Measurements from ENCODE around the gene CHAD. TPM values are rescaled to one million over a fixed set of nuclear protein-coding genes. Genes with fewer than 3 reads are reported as not detected.
"Not testable (repeated sequence)": the region's sequence is repeated elsewhere in the genome, so short reads cannot be mapped to it uniquely, and the experiment has no call there.

The CHAD gene
- polyA plus RNA-seq, 1 experiment = not detected

- H3K27me3 ChIP-seq (ENCODE audit: control insufficient read depth, insufficient read depth, low read length) = peaks cover 2% of the 10 kb centered on the region; the same call in 1 of the 2 replicates
- ChIA-PET CTCF (interaction anchor here (0.6 to 2.6 kb wide), 6 partner anchors 9 to 242 kb away, joined by 3 to 19 read pairs (median 4); partner anchors contain the start of genes CHAD and LRRC59), POLR2A (no interaction called here)
- no peak for DNase-seq (ENCODE audit: low read depth)
- no peak overlapping the region for H3K4me3 ChIP-seq (ENCODE audit: low read depth, low read length)
- no peak for TF ChIP-seq CTCF (IDR thresholded peaks at IDR 0.05; ENCODE audit: insufficient read depth, low read depth, low read length)
- no peaks in the 10 kb centered on the region; the same call in 1 of the 2 replicates for H3K36me3 ChIP-seq (ENCODE audit: control insufficient read depth, insufficient read depth, low read length)
These were observed 8.1 kb upstream of the CHAD start for GRCh38 chr17:50476545-50477315.

DNA sequence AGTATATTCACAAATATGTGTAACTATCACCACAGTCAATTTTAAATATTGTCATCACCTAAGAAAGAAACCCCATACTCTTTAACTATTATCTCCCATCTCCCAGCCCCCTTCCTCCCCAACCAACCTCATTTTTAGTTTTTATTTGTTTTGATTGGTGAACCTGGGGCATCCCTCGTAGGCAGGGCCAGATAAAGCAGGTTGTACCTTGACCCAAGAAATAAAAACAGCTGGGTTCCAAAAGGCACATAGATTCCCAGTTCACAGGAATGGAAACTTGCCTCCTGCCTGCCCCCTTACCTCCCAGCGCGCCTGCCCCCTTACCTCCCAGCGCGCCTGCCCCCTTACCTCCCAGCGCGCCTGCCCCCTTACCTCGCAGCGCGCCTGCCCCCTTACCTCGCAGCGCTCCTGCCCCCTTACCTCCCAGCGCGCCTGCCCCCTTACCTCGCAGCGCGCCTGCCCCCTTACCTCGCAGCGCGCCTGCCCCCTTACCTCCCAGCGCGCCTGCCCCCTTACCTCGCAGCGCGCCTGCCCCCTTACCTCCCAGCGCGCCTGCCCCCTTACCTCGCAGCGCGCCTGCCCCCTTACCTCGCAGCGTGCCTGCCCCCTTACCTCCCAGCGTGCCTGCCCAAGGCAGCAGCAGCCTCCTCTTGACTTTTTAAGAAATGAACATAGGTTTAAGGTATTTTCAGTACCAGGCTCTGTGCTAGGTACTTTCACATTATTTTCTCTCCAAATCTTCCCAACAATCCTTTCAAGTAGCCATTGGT, 7.3 kb upstream of the CHAD start:
- H3K27me3 ChIP-seq (ENCODE audit: control insufficient read depth, insufficient read depth, low read length) = not testable (repeated sequence)
- CTCF ChIA-PET = interaction anchor here (0.6 to 1.4 kb wide), 4 partner anchors 22 to 242 kb away, joined by 3 to 6 read pairs (median 3); partner anchors contain the start of gene LRRC59

GRCh38 chr17:50475362-50475761, 6.7 kb upstream of the CHAD start:
- Histone ChIP-seq H3K27me3 (ENCODE audit: control insufficient read depth, insufficient read depth, low read length) (peaks cover 2% of the 10 kb centered on the region; the same call in 1 of the 2 replicates), H3K36me3 (ENCODE audit: control insufficient read depth, insufficient read depth, low read length) (no peaks in the 10 kb centered on the region; the same call in 1 of the 2 replicates), H3K4me3 (ENCODE audit: low read depth, low read length) (no peak overlapping the region)
- TF ChIP-seq CTCF (IDR thresholded peaks at IDR 0.05; ENCODE audit: insufficient read depth, low read depth, low read length) = no peak
- ChIA-PET POLR2A (no interaction called here), CTCF (interaction anchor here (1.1 kb wide), 1 partner anchor 22 kb away, joined by 3 read pairs; no protein-coding TSS in a partner anchor)
- no peak for DNase-seq (ENCODE audit: low read depth)

More for the DNA sequence above, 7.3 kb upstream of the CHAD start:
- H3K36me3 ChIP-seq (ENCODE audit: control insufficient read depth, insufficient read depth, low read length); DNase-seq (ENCODE audit: low read depth); H3K4me3 ChIP-seq (ENCODE audit: low read depth, low read length); POLR2A ChIA-PET: not testable (repeated sequence)

DNA sequence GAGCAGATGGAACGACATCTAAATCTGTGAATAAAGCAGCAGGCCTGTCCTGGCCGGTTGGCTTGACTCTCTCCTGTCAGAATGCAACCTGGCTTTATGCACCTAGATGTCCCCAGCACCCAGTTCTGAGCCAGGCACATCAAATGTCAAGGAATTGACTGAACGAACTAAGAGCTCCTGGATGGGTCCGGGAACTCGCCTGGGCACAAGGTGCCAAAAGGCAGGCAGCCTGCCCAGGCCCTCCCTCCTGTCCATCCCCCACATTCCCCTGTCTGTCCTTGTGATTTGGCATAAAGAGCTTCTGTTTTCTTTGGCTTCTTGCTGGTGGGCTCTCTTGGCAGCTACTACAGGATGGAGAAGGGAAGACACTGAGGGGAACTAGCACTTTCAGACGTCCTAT, 5.8 kb upstream of the CHAD start:
- H3K36me3 ChIP-seq (ENCODE audit: control insufficient read depth, insufficient read depth, low read length) = no peaks in the 10 kb centered on the region; the same call in 1 of the 2 replicates
- CTCF ChIA-PET = interaction anchor here (2.0 kb wide), 1 partner anchor 9 kb away, joined by 5 read pairs; no protein-coding TSS in a partner anchor
- no peak for TF ChIP-seq CTCF (IDR thresholded peaks at IDR 0.05; ENCODE audit: insufficient read depth, low read depth, low read length)
- H3K27me3 ChIP-seq (ENCODE audit: control insufficient read depth, insufficient read depth, low read length) = peaks cover 2% of the 10 kb centered on the region; the same call in 1 of the 2 replicates
- no peak overlapping the region for H3K4me3 ChIP-seq (ENCODE audit: low read depth, low read length)
- POLR2A ChIA-PET = no interaction called here
- DNase-seq (ENCODE audit: low read depth) = no peak

DNA sequence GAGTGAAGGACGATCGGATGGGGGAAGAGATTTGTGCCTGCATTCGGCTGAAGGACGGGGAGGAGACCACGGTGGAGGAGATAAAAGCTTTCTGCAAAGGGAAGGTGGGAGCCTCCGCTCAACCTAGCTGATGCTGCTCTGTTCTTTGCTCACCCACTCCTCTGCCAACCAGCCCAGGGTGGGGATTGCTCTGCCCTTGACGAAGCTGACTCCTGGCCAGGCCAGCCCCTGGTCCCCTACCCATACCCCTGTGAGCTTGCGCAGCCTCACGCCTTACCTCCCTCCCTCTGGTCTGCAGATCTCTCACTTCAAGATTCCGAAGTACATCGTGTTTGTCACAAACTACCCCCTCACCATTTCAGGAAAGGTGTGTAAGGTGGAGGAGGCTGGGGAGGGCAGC, 5.2 kb upstream of the CHAD start:
- CTCF ChIA-PET = interaction anchor here (2.0 kb wide), 1 partner anchor 9 kb away, joined by 5 read pairs; no protein-coding TSS in a partner anchor

More for the DNA sequence above, 5.2 kb upstream of the CHAD start:
- Histone ChIP-seq H3K36me3 (ENCODE audit: control insufficient read depth, insufficient read depth, low read length) (no peaks in the 10 kb centered on the region; the same call in 1 of the 2 replicates), H3K27me3 (ENCODE audit: control insufficient read depth, insufficient read depth, low read length) (peaks cover 4% of the 10 kb centered on the region; the same call in 1 of the 2 replicates), H3K4me3 (ENCODE audit: low read depth, low read length) (no peak overlapping the region)
- POLR2A ChIA-PET = no interaction called here
- no peak for DNase-seq (ENCODE audit: low read depth)
- TF ChIP-seq CTCF (IDR thresholded peaks at IDR 0.05; ENCODE audit: insufficient read depth, low read depth, low read length) = no peak
